ENCODE data around the gene PPARA. TPM values are rescaled to one million over a fixed set of nuclear protein-coding genes. Genes with fewer than 3 reads are reported as not detected.

PPARA gene
- total RNA-seq, 1 experiment from 2014 or later = 10.7 TPM

- Histone ChIP-seq H3K27me3 (ENCODE audit: control insufficient read depth, insufficient read depth, low read length) (no peaks in the 10 kb centered on the region), H3K36me3 (ENCODE audit: control insufficient read depth, insufficient read depth, low read length) (no peaks in the 10 kb centered on the region), H3K4me1 (ENCODE audit: control insufficient read depth, insufficient read depth, low read length) (no peaks in the 10 kb centered on the region), H3K9me3 (ENCODE audit: control insufficient read depth, insufficient read depth, low read depth, low read length) (no peaks in the 10 kb centered on the region), H3K27ac (ENCODE audit: low read length) (no peak overlapping the region), H3K4me3 (ENCODE audit: low read depth in 2 of 2, low read length in 2 of 2) (no peak overlapping the region)
- ATAC-seq = no peak
- DNase-seq (ENCODE audit: low read depth, low spot score) = no peak
- intact Hi-C loops (cut with micrococcal nuclease; ENCODE audit: unreplicated experiment) = no loop called here
- TF ChIP-seq, protein P1, sequence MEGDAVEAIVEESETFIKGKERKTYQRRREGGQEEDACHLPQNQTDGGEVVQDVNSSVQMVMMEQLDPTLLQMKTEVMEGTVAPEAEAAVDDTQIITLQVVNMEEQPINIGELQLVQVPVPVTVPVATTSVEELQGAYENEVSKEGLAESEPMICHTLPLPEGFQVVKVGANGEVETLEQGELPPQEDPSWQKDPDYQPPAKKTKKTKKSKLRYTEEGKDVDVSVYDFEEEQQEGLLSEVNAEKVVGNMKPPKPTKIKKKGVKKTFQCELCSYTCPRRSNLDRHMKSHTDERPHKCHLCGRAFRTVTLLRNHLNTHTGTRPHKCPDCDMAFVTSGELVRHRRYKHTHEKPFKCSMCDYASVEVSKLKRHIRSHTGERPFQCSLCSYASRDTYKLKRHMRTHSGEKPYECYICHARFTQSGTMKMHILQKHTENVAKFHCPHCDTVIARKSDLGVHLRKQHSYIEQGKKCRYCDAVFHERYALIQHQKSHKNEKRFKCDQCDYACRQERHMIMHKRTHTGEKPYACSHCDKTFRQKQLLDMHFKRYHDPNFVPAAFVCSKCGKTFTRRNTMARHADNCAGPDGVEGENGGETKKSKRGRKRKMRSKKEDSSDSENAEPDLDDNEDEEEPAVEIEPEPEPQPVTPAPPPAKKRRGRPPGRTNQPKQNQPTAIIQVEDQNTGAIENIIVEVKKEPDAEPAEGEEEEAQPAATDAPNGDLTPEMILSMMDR (IDR thresholded peaks at IDR 0.05) = no peak
- no peak for TF ChIP-seq SIN3A (IDR thresholded peaks at IDR 0.05; ENCODE audit: borderline replicate concordance, insufficient read depth, low read depth, low read length)
- TF ChIP-seq REST (IDR thresholded peaks at IDR 0.05; ENCODE audit: insufficient read depth in 1 of 2, low read depth in 2 of 2, low read length in 1 of 2) = no peak
- TF ChIP-seq POLR2AphosphoS5 (IDR thresholded peaks at IDR 0.05; ENCODE audit: low read depth, low read length) = no peak
- TF ChIP-seq TCF7L2 (IDR thresholded peaks at IDR 0.05; ENCODE audit: low read depth, low read length) = no peak
- ChIA-PET POLR2A (no interaction called here), CTCF (no interaction called here)
- BruUV-seq (replicated peaks) = no TSS peak
- in situ Hi-C loops (cut with HindIII; ENCODE audit: low pct_unique_long_range_greater_than_20kb, low sequenced_read_pairs) = no loop called here
These were observed 16.1 kb upstream of the PPARA start for GRCh38 chr22:46134111-46134705.

DNA sequence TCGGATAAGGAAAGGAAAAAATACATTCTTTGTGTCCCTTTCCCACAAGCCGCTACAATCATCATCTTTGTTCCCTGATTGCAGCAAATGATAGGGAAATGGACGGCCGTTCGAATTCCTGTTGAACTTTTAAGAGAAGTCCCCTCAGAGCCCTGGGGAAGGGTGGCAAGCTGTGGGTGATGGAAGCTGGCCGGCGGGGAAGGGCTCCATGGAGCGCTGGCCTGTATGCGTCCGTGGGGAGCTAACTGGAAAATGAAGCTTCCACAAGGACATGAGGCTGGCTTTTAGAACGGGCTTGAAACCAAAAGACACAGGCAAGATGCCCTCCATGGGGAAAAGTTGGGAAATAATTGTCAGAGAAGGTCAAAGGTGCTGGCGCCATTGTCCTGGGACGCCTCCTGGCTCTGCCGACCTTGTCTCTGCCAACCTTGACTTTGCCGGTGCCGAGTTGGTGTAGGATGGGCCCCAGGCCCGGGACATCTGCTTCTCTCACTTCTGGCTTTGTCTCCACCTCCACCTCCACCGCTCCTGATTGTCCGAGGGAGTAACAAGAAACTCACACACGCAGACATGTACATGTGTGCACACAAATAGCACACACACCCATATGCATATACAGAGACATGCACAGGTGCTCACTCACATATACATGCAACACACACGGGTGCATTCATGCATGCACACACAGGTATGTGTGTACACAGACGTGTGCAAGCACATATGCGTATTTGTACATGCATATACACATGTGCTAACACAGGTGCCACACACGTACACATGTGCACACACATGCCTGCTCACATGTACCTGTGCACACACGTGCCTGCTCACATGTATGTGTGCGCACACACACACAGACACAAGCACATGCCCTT lies 14.5 kb upstream of the PPARA start:
- TF ChIP-seq, protein P1 (IDR thresholded peaks at IDR 0.05) = no peak
- TF ChIP-seq REST (IDR thresholded peaks at IDR 0.05; ENCODE audit: insufficient read depth in 1 of 2, low read depth in 2 of 2, low read length in 1 of 2) (no peak), POLR2AphosphoS5 (IDR thresholded peaks at IDR 0.05; ENCODE audit: low read depth, low read length) (no peak), SIN3A (IDR thresholded peaks at IDR 0.05; ENCODE audit: borderline replicate concordance, insufficient read depth, low read depth, low read length) (no peak), TCF7L2 (IDR thresholded peaks at IDR 0.05; ENCODE audit: low read depth, low read length) (no peak)
- no peak for DNase-seq (ENCODE audit: low read depth, low spot score)
- Histone ChIP-seq H3K27me3 (ENCODE audit: control insufficient read depth, insufficient read depth, low read length) (no peaks in the 10 kb centered on the region), H3K4me3 (ENCODE audit: low read depth in 2 of 2, low read length in 2 of 2) (no peak overlapping the region), H3K27ac (ENCODE audit: low read length) (no peak overlapping the region), H3K4me1 (ENCODE audit: control insufficient read depth, insufficient read depth, low read length) (no peaks in the 10 kb centered on the region), H3K9me3 (ENCODE audit: control insufficient read depth, insufficient read depth, low read depth, low read length) (no peaks in the 10 kb centered on the region), H3K36me3 (ENCODE audit: control insufficient read depth, insufficient read depth, low read length) (no peaks in the 10 kb centered on the region)
- CTCF ChIA-PET = no interaction called here
- in situ Hi-C loops (cut with HindIII; ENCODE audit: low pct_unique_long_range_greater_than_20kb, low sequenced_read_pairs) (no loop called here), intact Hi-C loops (cut with micrococcal nuclease; ENCODE audit: unreplicated experiment) (no loop called here)
- POLR2A ChIA-PET = no interaction called here
- no peak for ATAC-seq
- no TSS peak for BruUV-seq (replicated peaks)

All from Panc1 (cell line).